GM19468 (cell line): ENCODE data around the gene CBLN1.
"Not testable (repeated sequence)": the region's sequence is repeated elsewhere in the genome, so short reads cannot be mapped to it uniquely, and the experiment has no call there.

Experiments used
- ATAC-seq: cut with Tn5 transposase; IDR thresholded peaks from one replicate; pipeline ENCODE4 v1.9.1; 2021; ENCODE audit warnings: mild to moderate bottlenecking, moderate library complexity, moderate number of reproducible peaks; ENCODE audit not compliant: unreplicated experiment; ENCODE audit errors: extremely low read depth

CBLN1 gene

GRCh38 chr16:49278567-49278827, 3.1 kb downstream of the CBLN1 start:
- ATAC-seq = no peak

- ATAC-seq = no peak
Observed at GRCh38 chr16:49277766-49278566, 3.7 kb downstream of the CBLN1 start.

GRCh38 chr16:49277386-49277742, 4.3 kb downstream of the CBLN1 start:
- no peak for ATAC-seq

- ATAC-seq = no peak
Observed at GRCh38 chr16:49276646-49277385, 4.8 kb downstream of the CBLN1 start.

- no peak for ATAC-seq
Observed at GRCh38 chr16:49275870-49276269, 5.8 kb downstream of the CBLN1 start.

GRCh38 chr16:49275050-49275730, 6.4 kb downstream of the CBLN1 start:
- no peak for ATAC-seq

GRCh38 chr16:49274591-49274990, 7.0 kb downstream of the CBLN1 start:
- no peak for ATAC-seq

- no peak for ATAC-seq
Observed at GRCh38 chr16:49273771-49274170, 7.9 kb downstream of the CBLN1 start.

GRCh38 chr16:49271363-49271762, 10.3 kb downstream of the CBLN1 start:
- ATAC-seq = no peak

- no peak for ATAC-seq
Observed at GRCh38 chr16:49269201-49269600, 12.4 kb downstream of the CBLN1 start.

GRCh38 chr16:49268667-49269066, 13.0 kb downstream of the CBLN1 start:
- no peak for ATAC-seq

- ATAC-seq = no peak
Observed at GRCh38 chr16:49262501-49262900, 19.1 kb downstream of the CBLN1 start.

- ATAC-seq = no peak
Observed at GRCh38 chr16:49261930-49262329, 19.7 kb downstream of the CBLN1 start.

- ATAC-seq = no peak
Observed at GRCh38 chr16:49260956-49261530, 20.6 kb downstream of the CBLN1 start.

- no peak for ATAC-seq
Observed at GRCh38 chr16:49260253-49260652, 21.4 kb downstream of the CBLN1 start.

GRCh38 chr16:49259330-49259729, 22.3 kb downstream of the CBLN1 start:
- no peak for ATAC-seq

- ATAC-seq = no peak
Observed at GRCh38 chr16:49250689-49251088, 30.9 kb downstream of the CBLN1 start.

GRCh38 chr16:49248227-49248626, 33.4 kb downstream of the CBLN1 start:
- ATAC-seq = no peak

GRCh38 chr16:49236216-49236615, 45.4 kb downstream of the CBLN1 start:
- ATAC-seq = no peak

- ATAC-seq = not testable (repeated sequence)
Observed at GRCh38 chr16:49228335-49228734, 53.3 kb downstream of the CBLN1 start.
